SK-N-SH treated with all-trans-retinoic acid at 6 μM for 48 hours (cell line): ENCODE data around the gene RIC8B.

Experiments used
- ATAC-seq: fragments of 200-7000 bp; cut with Tn5 transposase; 3 replicates; pipeline ENCODE4 v1.9.1; 2020; ENCODE audit warnings: mild to moderate bottlenecking, moderate library complexity
- ARNTL ChIP-seq: fragments of 450-650 bp; formaldehyde crosslinking; IDR thresholded peaks from 2 replicates; pipeline ENCODE4 v1.5.0; 2020; ENCODE audit warnings: low read depth, mild to moderate bottlenecking, moderate library complexity, borderline replicate concordance
- BACH2 ChIP-seq: fragments of 250-450 bp; sonication (Bioruptor Pico); IDR thresholded peaks from 2 replicates; pipeline ENCODE4 v1.9.0; 2021; ENCODE audit warnings: mild to moderate bottlenecking, borderline replicate concordance
- CREB5 ChIP-seq: fragments of 250-450 bp; sonication (Bioruptor Pico); IDR thresholded peaks from 2 replicates; pipeline ENCODE4 v1.5.1; 2020; ENCODE audit warnings: low read depth, mild to moderate bottlenecking, moderate library complexity
- CSDC2 ChIP-seq: fragments of 250-450 bp; sonication (Bioruptor Pico); IDR thresholded peaks from 2 replicates; pipeline ENCODE4 v1.5.0; 2020; ENCODE audit warnings: mild to moderate bottlenecking, moderate library complexity
- CSRNP3 ChIP-seq: fragments of 250-450 bp; sonication (Bioruptor Pico); IDR thresholded peaks from 2 replicates; pipeline ENCODE4 v1.5.1; 2021; ENCODE audit warnings: mild to moderate bottlenecking, moderate library complexity
- ESRRG ChIP-seq: fragments of 250-450 bp; sonication (Bioruptor Pico); IDR thresholded peaks from 2 replicates; pipeline ENCODE4 v1.6.1; 2021; ENCODE audit warnings: mild to moderate bottlenecking
- GLIS3 ChIP-seq: fragments of 250-450 bp; sonication (Bioruptor Pico); IDR thresholded peaks from 2 replicates; pipeline ENCODE4 v1.5.0; 2020; ENCODE audit warnings: mild to moderate bottlenecking, moderate library complexity
- ISL1 ChIP-seq: fragments of 250-450 bp; sonication (Bioruptor Pico); IDR thresholded peaks from 2 replicates; pipeline ENCODE4 v2.1.2; 2022; ENCODE audit warnings: mild to moderate bottlenecking, moderate library complexity
- OSR1 ChIP-seq: fragments of 250-450 bp; sonication (Bioruptor Pico); IDR thresholded peaks from 2 replicates; pipeline ENCODE4 v1.8.0; 2022; ENCODE audit warnings: moderate library complexity, mild to moderate bottlenecking, inconsistent platforms
- PATZ1 ChIP-seq: fragments of 250-450 bp; sonication (Bioruptor Pico); IDR thresholded peaks from 2 replicates; pipeline ENCODE4 v1.8.0; 2020; ENCODE audit warnings: mild to moderate bottlenecking, moderate library complexity, borderline replicate concordance
- PPARA ChIP-seq: fragments of 250-450 bp; sonication (Bioruptor Pico); IDR thresholded peaks from 2 replicates; pipeline ENCODE4 v1.5.0; 2020; ENCODE audit warnings: mild to moderate bottlenecking, borderline replicate concordance
- SNAI2 ChIP-seq: fragments of 250-450 bp; sonication (Bioruptor Pico); IDR thresholded peaks from 2 replicates; pipeline ENCODE4 v1.5.0; 2020; ENCODE audit warnings: mild to moderate bottlenecking, moderate library complexity
- TCF4 ChIP-seq: fragments of 250-450 bp; sonication (Bioruptor Pico); IDR thresholded peaks from 2 replicates; pipeline ENCODE4 v1.8.0; 2021; ENCODE audit warnings: mild to moderate bottlenecking, moderate library complexity, borderline replicate concordance
- TOX ChIP-seq: fragments of 250-450 bp; sonication (Bioruptor Pico); IDR thresholded peaks from 2 replicates; pipeline ENCODE4 v1.8.0; 2021; ENCODE audit warnings: mild to moderate bottlenecking, moderate library complexity, borderline replicate concordance
- TSHZ2 ChIP-seq: fragments of 250-450 bp; sonication (Bioruptor Pico); IDR thresholded peaks from 2 replicates; pipeline ENCODE4 v1.5.0; 2020; ENCODE audit warnings: mild to moderate bottlenecking, moderate library complexity
- ZC3H10 ChIP-seq: fragments of 250-450 bp; sonication (Bioruptor Pico); IDR thresholded peaks from 2 replicates; pipeline ENCODE4 v1.5.1; 2021; ENCODE audit warnings: mild to moderate bottlenecking, moderate library complexity
- ZFP3 ChIP-seq: fragments of 250-450 bp; sonication (Bioruptor Pico); IDR thresholded peaks from 2 replicates; pipeline ENCODE4 v1.5.0; 2020; ENCODE audit warnings: mild to moderate bottlenecking, moderate library complexity
- ZFP30 ChIP-seq: fragments of 450-650 bp; formaldehyde crosslinking; IDR thresholded peaks from 2 replicates; pipeline ENCODE4 v1.5.0; 2022; ENCODE audit warnings: mild to moderate bottlenecking, moderate library complexity
- ZNF565 ChIP-seq: fragments of 450-650 bp; formaldehyde crosslinking; conservative IDR thresholded peaks from 2 replicates; pipeline ENCODE4 v1.5.0; 2020; ENCODE audit warnings: low read depth, mild to moderate bottlenecking, moderate library complexity
- ZNF70 ChIP-seq: fragments of 450-650 bp; formaldehyde crosslinking; IDR thresholded peaks from 2 replicates; pipeline ENCODE4 v1.5.0; 2020; ENCODE audit warnings: mild to moderate bottlenecking, moderate library complexity
- ZNF8 ChIP-seq: fragments of 450-650 bp; formaldehyde crosslinking; IDR thresholded peaks from 2 replicates; pipeline ENCODE4 v1.5.0; 2020; ENCODE audit warnings: mild to moderate bottlenecking, moderate library complexity

RIC8B gene

GRCh38 chr12:106885541-106886249 is 111.2 kb downstream of the RIC8B start (continued):
- no peak for TF ChIP-seq PPARA (CRISPR knock-in tag)
- no peak for TF ChIP-seq TCF4 (CRISPR knock-in tag)
- TF ChIP-seq ZFP3 (CRISPR knock-in tag) = no peak
- no peak for TF ChIP-seq ISL1
- TF ChIP-seq ZFP30 = no peak

- no peak for ATAC-seq
- no peak for TF ChIP-seq TCF4 (CRISPR knock-in tag)
- TF ChIP-seq CSRNP3 = no peak
- TF ChIP-seq ARNTL (CRISPR knock-in tag) = no peak
- no peak for TF ChIP-seq GLIS3 (CRISPR knock-in tag)
- TF ChIP-seq ZNF565 (CRISPR knock-in tag) = no peak
- no peak for TF ChIP-seq SNAI2 (CRISPR knock-in tag)
- no peak for TF ChIP-seq TSHZ2
- TF ChIP-seq ISL1 = no peak
- TF ChIP-seq ESRRG = no peak
- no peak for TF ChIP-seq ZNF8 (CRISPR knock-in tag)
- TF ChIP-seq ZC3H10 (CRISPR knock-in tag) = no peak
- TF ChIP-seq OSR1 (CRISPR knock-in tag) = no peak
- TF ChIP-seq CREB5 (CRISPR knock-in tag) = no peak
- no peak for TF ChIP-seq PATZ1
- TF ChIP-seq ZFP30 = no peak
- no peak for TF ChIP-seq BACH2 (CRISPR knock-in tag)
- no peak for TF ChIP-seq CSDC2
- no peak for TF ChIP-seq ZFP3 (CRISPR knock-in tag)
- no peak for TF ChIP-seq ZNF70
- no peak for TF ChIP-seq PPARA (CRISPR knock-in tag)
Observed at GRCh38 chr12:106886932-106887331, 112.5 kb downstream of the RIC8B start.

- TF ChIP-seq CSDC2 (no peak), ISL1 (no peak), TCF4 (CRISPR knock-in tag) (no peak), ESRRG (no peak), CSRNP3 (no peak), TOX (CRISPR knock-in tag) (no peak), OSR1 (CRISPR knock-in tag) (no peak), ZFP3 (CRISPR knock-in tag) (no peak), TSHZ2 (no peak), GLIS3 (CRISPR knock-in tag) (no peak), ZNF565 (CRISPR knock-in tag) (no peak)
- ATAC-seq = no peak
Observed at GRCh38 chr12:106888348-106888970, 114.0 kb downstream of the RIC8B start.
